ENCODE results near the gene GPC2.
A peak's percentile ranks its signal among the peaks of the same experiment; 100 is the strongest.
"Not testable (repeated sequence)": the region's sequence is repeated elsewhere in the genome, so short reads cannot be mapped to it uniquely, and the experiment has no call there.

The GPC2 gene

GRCh38 chr7:100177045-100178001, at the start of gene GPC2, which contains the start of gene STAG3:
TSS of gene GPC2 (minus strand) at chr7:100177381. CDS start at chr7:100177199, 182 bp downstream.
TSS of gene STAG3 (plus strand) at chr7:100177918. CDS start at chr7:100180557, 2,639 bp downstream.
- DNase-seq, result peak; percentile 99

- not testable (repeated sequence) for DNase-seq
Observed at GRCh38 chr7:100224891-100225290, 47.7 kb upstream of the GPC2 start.

GRCh38 chr7:100223376-100223927, 46.3 kb upstream of the GPC2 start:
- DNase-seq, result not testable (repeated sequence)

- no peak for DNase-seq
Observed at GRCh38 chr7:100222445-100223132, 45.4 kb upstream of the GPC2 start.

- peak; percentile 41 for DNase-seq
Observed at GRCh38 chr7:100221767-100222444, 44.7 kb upstream of the GPC2 start.

GRCh38 chr7:100221231-100221718, 44.1 kb upstream of the GPC2 start:
- DNase-seq, result peak; percentile 74

- no peak for DNase-seq
Observed at GRCh38 chr7:100220586-100221230, 43.5 kb upstream of the GPC2 start.

- DNase-seq, result peak; percentile 48
Observed at GRCh38 chr7:100219801-100220585, 42.8 kb upstream of the GPC2 start, which contains the start of gene PVRIG. TSS of gene PVRIG (plus strand) at chr7:100219949. CDS start at chr7:100219971, 22 bp downstream.

GRCh38 chr7:100219271-100219737, 42.1 kb upstream of the GPC2 start:
- DNase-seq, result peak; percentile 38

- DNase-seq, result peak; percentile 74
Observed at GRCh38 chr7:100217934-100218333, 40.8 kb upstream of the GPC2 start.

GRCh38 chr7:100215895-100216294, 38.7 kb upstream of the GPC2 start:
- DNase-seq, result no peak

- not testable (repeated sequence) for DNase-seq
Observed at GRCh38 chr7:100214356-100214755, 37.2 kb upstream of the GPC2 start.

GRCh38 chr7:100213672-100214071, 36.5 kb upstream of the GPC2 start:
- DNase-seq, result no peak

GRCh38 chr7:100212631-100213286, 35.6 kb upstream of the GPC2 start:
- DNase-seq, result no peak

- no peak for DNase-seq
Observed at GRCh38 chr7:100211342-100211780, 34.2 kb upstream of the GPC2 start.

GRCh38 chr7:100210805-100211204, 33.6 kb upstream of the GPC2 start:
- no peak for DNase-seq

- DNase-seq, result no peak
Observed at GRCh38 chr7:100209493-100209892, 32.3 kb upstream of the GPC2 start.

GRCh38 chr7:100208911-100209408, 31.8 kb upstream of the GPC2 start:
- DNase-seq, result no peak

- no peak for DNase-seq
Observed at GRCh38 chr7:100204454-100204853, 27.3 kb upstream of the GPC2 start.

- no peak for DNase-seq
Observed at GRCh38 chr7:100200693-100201092, 23.5 kb upstream of the GPC2 start.
